GM19455 (cell line): ENCODE measurements around the gene TFF3.

Experiments
- ATAC-seq: cut with Tn5 transposase; IDR thresholded peaks from one replicate; pipeline ENCODE4 v1.9.1; 2021; ENCODE audit not compliant: unreplicated experiment

Gene TFF3

GRCh38 chr21:42291751-42292562 is 23.3 kb downstream of the TFF3 start:
- no peak for ATAC-seq

- no peak for ATAC-seq
These were observed 24.0 kb downstream of the TFF3 start for GRCh38 chr21:42291003-42291750.

DNA sequence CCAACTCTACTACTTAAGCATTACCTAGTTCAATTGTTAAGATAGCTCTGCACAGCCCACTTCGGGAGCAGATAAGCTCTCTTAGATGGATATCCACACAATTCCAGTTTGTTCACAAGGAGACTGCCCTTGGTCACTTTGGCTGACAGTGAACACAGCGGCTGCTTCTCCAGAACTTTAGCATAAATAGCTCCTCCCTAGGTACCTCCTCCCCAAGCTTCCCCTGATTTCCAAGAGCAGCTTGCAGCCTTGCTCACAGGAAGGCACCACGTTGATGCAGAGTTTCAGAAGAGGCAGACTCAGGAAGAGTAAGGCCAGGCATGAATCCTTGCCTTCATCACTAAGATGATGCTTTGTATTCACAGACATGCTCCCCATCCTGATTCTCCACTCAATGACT is 24.7 kb downstream of the TFF3 start:
- no peak for ATAC-seq

- ATAC-seq: no peak
These were observed 25.3 kb downstream of the TFF3 start for GRCh38 chr21:42289926-42290325.

DNA sequence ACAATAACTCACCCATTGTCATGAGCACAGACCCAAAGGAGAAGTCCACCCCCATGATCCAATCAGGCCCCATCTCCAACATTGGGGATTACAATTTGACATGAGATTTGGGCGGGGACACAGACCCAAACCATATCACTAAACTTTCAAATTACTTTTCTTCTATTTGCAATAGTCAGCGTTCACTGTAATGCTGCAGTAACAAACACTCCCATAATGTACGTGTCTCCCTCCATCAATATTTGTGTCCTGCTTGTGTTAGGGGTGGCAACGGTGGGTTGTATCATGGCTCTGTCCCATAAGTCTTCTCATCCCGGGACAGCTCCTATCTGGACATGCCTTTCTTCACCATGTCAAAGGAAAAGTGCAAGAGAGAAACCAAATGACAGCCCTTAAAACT is 26.2 kb downstream of the TFF3 start:
- ATAC-seq: no peak

GRCh38 chr21:42287193-42288083 is 27.8 kb downstream of the TFF3 start:
- no peak for ATAC-seq

DNA sequence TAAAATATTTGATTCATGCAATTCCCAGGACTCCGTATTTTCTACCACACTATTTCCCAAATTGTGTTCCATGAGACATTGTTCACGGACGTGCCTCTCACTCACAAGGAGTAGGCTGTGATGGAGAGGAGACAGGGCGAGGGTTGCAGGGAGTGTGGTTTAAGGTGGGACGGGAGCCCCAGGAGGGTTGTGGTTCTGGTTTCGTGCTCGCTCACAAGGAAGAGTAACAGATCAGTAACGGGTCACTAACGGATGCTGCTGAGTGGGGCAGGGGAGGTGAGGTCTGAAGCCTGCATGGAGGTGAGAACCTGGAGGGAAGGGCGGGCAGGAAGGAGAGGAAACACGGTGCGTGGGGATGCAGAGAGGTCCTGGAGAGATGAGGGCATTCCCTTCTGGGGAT is 28.8 kb downstream of the TFF3 start:
- no peak for ATAC-seq

DNA sequence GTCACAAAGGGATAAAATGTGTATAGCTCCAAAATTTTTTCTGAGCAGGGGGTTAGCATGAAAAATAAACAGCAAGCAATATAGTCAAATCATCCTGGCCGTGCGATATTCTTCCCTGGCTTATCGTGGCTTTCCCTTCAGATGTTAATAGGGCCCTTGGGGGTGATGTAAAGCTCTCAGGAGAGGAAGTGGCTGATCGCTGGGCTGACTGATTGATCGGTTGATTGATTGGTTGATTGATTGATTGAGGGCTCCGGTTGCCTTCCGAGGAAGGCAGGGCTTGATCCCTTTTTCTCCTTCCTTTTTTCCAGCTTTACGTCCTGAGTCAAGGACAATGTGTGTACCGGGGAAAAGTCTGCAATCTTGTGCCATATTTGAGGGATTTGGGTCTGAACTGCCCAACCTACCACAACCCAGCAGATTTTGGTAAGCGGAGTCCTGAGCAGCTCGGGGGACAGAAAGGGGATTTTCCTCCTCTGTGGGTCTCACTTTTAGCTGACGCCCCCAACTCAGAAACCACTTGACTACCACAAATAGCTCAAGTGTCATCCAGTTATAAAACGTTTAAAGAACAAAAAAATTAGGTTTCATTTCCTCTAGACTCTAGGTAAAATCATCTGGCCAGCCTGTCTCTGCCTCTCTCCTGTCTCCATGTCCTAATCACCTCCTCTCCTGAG is 29.5 kb downstream of the TFF3 start:
- ATAC-seq: no peak

GRCh38 chr21:42282715-42283114 is 32.5 kb downstream of the TFF3 start:
- no peak for ATAC-seq

DNA sequence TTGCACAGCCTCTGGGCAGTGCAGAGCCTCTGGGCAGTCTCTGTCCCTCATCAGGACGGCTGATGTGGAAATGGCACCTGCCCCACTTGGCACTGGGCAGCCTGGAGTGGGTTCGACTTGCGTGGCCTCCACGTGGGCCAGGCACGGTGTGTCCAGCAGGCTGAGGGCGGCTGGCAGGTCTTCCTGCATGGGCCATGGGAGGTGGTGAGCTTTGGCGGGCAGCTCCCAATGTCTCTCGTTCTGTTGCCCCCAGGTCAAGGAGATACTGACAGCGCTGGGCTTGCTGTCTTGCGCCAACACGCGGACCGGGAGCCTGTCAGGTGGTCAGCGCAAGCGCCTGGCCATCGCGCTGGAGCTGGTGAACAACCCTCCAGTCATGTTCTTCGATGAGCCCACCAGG is 33.2 kb downstream of the TFF3 start:
- no peak for ATAC-seq

DNA sequence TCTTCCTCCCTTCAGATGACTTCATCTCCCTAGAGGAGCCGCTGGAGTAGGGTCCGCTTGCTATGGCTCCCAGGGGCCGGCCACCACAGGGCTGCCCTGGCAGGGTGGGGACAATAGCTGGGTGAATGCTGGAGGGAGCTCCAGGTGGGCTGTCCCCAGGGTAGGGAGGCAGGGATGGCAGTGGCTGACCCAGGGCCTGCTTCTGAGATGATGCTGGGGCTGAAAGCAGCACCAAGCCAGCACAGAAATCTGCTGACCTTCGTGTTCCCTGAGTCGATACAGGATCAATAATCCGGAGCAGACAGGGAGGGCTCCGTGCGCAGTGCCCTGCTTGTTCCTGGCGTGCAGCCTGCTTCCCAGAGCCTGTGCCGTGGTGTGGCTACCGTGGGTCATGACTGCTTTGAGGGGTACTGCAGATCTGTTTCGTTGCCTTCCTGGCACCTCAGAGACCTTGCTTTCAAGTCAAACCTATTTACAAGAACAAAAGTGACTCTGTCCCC is 34.0 kb downstream of the TFF3 start:
- ATAC-seq: no peak

DNA sequence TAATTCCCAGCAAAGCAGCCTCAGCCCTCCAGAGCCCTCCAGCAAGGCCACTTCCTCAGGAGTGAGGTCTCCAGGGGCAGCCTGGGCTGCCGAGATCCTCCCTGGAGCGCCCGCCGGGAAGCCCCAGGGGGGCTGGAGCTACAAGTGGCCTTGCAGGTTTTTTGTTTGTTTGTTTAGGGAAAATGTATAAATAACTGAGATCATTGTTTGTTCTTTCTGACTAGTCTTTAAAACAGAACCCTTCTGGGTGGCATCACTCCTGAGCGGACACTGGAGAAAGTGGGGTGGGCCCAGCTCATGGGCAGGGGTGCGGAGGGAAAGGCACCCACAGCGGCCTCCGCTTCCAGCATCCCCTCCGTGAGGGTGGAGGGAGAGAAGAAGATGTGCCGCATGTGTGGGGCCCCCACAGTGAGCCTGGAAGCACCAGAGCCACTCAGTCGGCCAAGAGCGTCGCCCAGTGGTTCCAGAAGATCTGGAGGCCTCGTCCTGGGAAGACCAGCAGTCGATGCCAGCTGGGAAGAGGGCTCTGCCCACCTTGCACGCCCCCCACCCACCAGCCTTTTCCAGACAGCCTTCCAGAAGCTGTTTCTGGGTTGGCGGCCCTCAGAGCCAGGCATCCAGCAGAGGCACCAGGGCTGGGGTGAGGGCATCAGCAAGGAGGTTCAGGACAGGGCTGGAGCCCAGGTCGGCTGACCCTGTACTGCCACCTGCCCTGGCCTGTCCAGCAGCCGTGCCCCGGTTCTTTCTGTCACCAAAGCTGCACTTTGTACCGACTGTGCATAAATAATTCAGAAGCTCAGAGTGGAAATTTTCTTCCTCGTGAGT is 34.6 kb downstream of the TFF3 start:
- ATAC-seq: no peak

DNA sequence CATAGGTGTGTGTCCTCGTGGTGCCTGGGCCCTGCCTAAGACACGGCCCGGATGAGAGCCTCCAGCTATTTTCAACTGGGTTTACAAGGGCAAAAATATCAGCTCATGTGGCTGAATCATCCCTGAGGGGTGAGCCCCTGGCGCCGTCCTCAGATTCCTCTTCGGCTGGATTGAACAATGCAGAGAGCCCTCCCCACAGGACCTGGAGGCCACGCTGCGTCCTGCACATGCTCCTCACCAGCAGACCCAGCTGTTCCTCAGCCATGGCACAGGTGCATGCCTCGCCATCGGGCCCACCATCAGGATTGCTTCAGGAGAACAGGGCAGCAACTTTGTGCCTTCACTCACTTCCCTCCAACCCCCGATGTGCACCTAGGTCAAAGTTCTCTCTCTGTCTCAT is 35.3 kb downstream of the TFF3 start:
- ATAC-seq: no peak

GRCh38 chr21:42279341-42279871 is 35.8 kb downstream of the TFF3 start:
- ATAC-seq: no peak

DNA sequence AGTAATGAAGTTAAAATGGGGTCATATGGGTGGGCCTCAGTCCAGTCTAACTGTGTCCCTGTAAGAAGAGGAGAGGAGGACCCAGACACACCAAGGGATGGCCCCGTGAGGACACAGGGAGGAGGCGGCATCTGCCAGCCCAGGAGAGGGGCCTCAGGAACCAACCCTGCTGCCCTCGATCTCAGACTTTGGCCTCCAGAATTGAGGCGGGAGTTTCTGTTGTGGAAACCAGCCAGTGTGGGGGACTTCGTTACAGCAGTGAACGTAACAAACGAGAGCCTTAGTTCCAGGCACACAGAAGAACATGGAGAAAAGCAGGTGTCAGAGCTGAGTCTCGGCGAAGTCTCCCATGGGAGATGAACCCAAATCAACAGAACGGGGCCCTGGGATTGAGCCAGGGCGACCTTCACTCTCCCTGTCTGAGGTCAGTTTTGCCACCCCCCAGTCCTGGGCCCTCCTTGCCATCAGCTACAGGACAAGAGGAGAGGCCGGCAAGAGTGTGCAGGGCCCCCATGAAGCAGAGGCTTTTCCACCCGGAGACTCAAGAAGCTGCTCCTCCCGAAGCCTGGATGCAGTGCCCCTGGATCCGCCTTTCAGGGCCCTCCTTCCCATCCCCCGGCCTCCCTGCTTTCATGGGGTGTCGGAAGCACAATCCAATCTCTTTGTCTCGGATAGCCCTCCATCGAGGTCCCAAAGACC is 36.6 kb downstream of the TFF3 start:
- ATAC-seq: no peak

DNA sequence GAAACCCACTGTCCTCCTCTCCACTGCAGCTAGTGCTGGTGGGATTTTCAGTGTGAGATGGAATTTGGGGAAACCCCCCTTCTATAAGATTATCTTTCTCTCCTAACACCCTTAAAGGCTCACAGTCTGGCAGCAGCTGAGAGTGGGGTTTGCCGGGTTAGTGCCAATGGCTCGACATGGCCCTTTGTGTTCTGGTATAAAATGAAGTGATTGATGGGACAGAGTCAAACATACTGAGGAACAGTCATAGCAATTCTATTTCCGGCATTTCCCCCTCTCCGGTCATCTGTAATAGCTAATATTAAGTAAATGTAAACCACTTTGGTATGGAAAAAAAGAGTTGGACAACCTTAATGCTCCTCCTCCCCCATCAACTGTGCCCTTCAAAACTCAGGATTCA is 37.6 kb downstream of the TFF3 start:
- ATAC-seq: no peak

GRCh38 chr21:42276526-42277154 is 38.6 kb downstream of the TFF3 start:
- ATAC-seq: no peak

- no peak for ATAC-seq
These were observed 39.1 kb downstream of the TFF3 start for GRCh38 chr21:42276076-42276475.
